NCI-H69 (cell line): ENCODE measurements around the gene PPP1R12C.
"Not testable (repeated sequence)": the region's sequence is repeated elsewhere in the genome, so short reads cannot be mapped to it uniquely, and the experiment has no call there.

ENCODE experiments used
- DNase-seq: peaks from one replicate; lab custom pipeline; 2025; lab: John Stamatoyannopoulos, UW

Gene PPP1R12C

GRCh38 chr19:55116859-55117662, at the start of gene PPP1R12C:
Gene PPP1R12C, minus strand, starts transcription at chr19:55117637. Its CDS starts 94 bp downstream, at chr19:55117543.
- peak; percentile 61 for DNase-seq

GRCh38 chr19:55166530-55167268, 49.3 kb upstream of the PPP1R12C start, which contains the start of gene DNAAF3:
Gene DNAAF3, minus strand, starts transcription at chr19:55166613. Its CDS starts 200 bp downstream, at chr19:55166413.
- DNase-seq = peak; percentile 99

- peak; percentile 92 for DNase-seq
These were observed 48.6 kb upstream of the PPP1R12C start for GRCh38 chr19:55165952-55166529.

- DNase-seq = peak; percentile 47
These were observed 44.3 kb upstream of the PPP1R12C start for GRCh38 chr19:55161571-55162322.

GRCh38 chr19:55160986-55161365, 43.5 kb upstream of the PPP1R12C start:
- DNase-seq = no peak

- peak; percentile 98 for DNase-seq
These were observed 42.9 kb upstream of the PPP1R12C start for GRCh38 chr19:55160128-55160985.

- peak; percentile 33 for DNase-seq
These were observed 41.7 kb upstream of the PPP1R12C start for GRCh38 chr19:55158848-55159749.

GRCh38 chr19:55158423-55158822, 41.0 kb upstream of the PPP1R12C start:
- no peak for DNase-seq

- DNase-seq = no peak
These were observed 39.8 kb upstream of the PPP1R12C start, which contains the start of gene TNNI3 for GRCh38 chr19:55157064-55157908. Gene TNNI3, minus strand, starts transcription at chr19:55157732. Its CDS starts 143 bp downstream, at chr19:55157589.

- DNase-seq = peak; percentile 96
These were observed 39.0 kb upstream of the PPP1R12C start for GRCh38 chr19:55156202-55157063.

- DNase-seq = not testable (repeated sequence)
These were observed 38.3 kb upstream of the PPP1R12C start for GRCh38 chr19:55155784-55156183.

GRCh38 chr19:55153652-55154264, 36.3 kb upstream of the PPP1R12C start:
- no peak for DNase-seq

- DNase-seq = peak; percentile 81
These were observed 34.6 kb upstream of the PPP1R12C start for GRCh38 chr19:55152017-55152416.

- DNase-seq = peak; percentile 40
These were observed 31.9 kb upstream of the PPP1R12C start, which contains the start of gene TNNT1 for GRCh38 chr19:55149078-55150003. Gene TNNT1, minus strand, starts transcription at chr19:55149206. Its CDS starts 2,049 bp downstream, at chr19:55147157.

- DNase-seq = peak; percentile 44
These were observed 30.3 kb upstream of the PPP1R12C start for GRCh38 chr19:55147545-55148251.
